A549 (cell line): ENCODE results near the gene TSPYL1. TPM values are rescaled to one million over a fixed set of nuclear protein-coding genes. Genes with fewer than 3 reads are reported as not detected.

ENCODE experiments used
- ATAC-seq, 2 experiments: fragments of 200-7000 bp in 1 of 2; fragments of >200 bp in 1 of 2; cut with Nextera tagmentation in 1 of 2; cut with Tn5 transposase in 1 of 2; 3 replicates each; pipeline versions ENCODE4 v1.8.0 to v1.9.1; 2018 to 2020; ENCODE audit warnings: mild to moderate bottlenecking in 1 of 2, moderate library complexity in 1 of 2
- CTCF ChIA-PET: fragments of 300-600 bp; sonication (Branson Sonifier 250); formaldehyde crosslinking; extraction: SDS; loops from one replicate; lab custom pipeline; 2021; ENCODE audit warnings: antibody characterized with exemption, inconsistent platforms; lab: Yijun Ruan, JAX
- POLR2A ChIA-PET: fragments of 350-600 bp; formaldehyde crosslinking; extraction: SDS; loops from one replicate; lab custom pipeline; 2021; ENCODE audit warnings: antibody characterized with exemption, inconsistent platforms; lab: Yijun Ruan, JAX
- DNase-seq, 2 experiments: peaks; one replicate each; pipeline versions ENCODE4 v3.0.0 to v3.0.0-alpha.2; 2011 to 2016; ENCODE audit warnings: low read depth in 1 of 2, low spot score in 1 of 2
- FAIRE-seq: peaks from 2 replicates; lab custom pipeline; 2011; peaks lifted over from hg19 to GRCh38; lab: Jason Lieb, UNC
- H3K27ac ChIP-seq, 2 experiments: fragments of >200 bp; sonication (Bioruptor Twin); formaldehyde crosslinking; 3 replicates each; pipeline ENCODE4 v1.5.1; 2016 to 2017
- H3K4me1 ChIP-seq: fragments of >200 bp; sonication (Bioruptor Twin); formaldehyde crosslinking; 3 replicates; pipeline ENCODE4 v1.6.1; 2016
- H3K4me2 ChIP-seq: fragments of >200 bp; sonication (Bioruptor Twin); formaldehyde crosslinking; 3 replicates; pipeline ENCODE4 v1.6.1; 2016
- H3K4me3 ChIP-seq: fragments of >200 bp; sonication (Bioruptor Twin); formaldehyde crosslinking; 3 replicates; pipeline ENCODE4 v1.5.1; 2016
- H3K9me3 ChIP-seq: fragments of >200 bp; sonication (Bioruptor Twin); formaldehyde crosslinking; 3 replicates; pipeline ENCODE4 v1.6.1; 2016
- BHLHE40 ChIP-seq: IDR thresholded peaks from 2 replicates; pipeline ENCODE4 v1.6.1; 2012; ENCODE audit warnings: low read depth, low read length, inconsistent platforms
- CBX8 ChIP-seq: fragments of 200-600 bp; sonication (generic); IDR thresholded peaks from 2 replicates; pipeline ENCODE4 v1.6.1; 2016
- CHD2 ChIP-seq: fragments of 150-350 bp; IDR thresholded peaks from 2 replicates; pipeline ENCODE4 v1.6.1; 2014; ENCODE audit warnings: low read length; ENCODE audit not compliant: partially characterized antibody
- CTCF ChIP-seq: fragments of >200 bp; sonication (Bioruptor Twin); formaldehyde crosslinking; IDR thresholded peaks from 3 replicates; pipeline ENCODE4 v1.5.1; 2016
- EHF ChIP-seq: fragments of 250-450 bp; sonication (Bioruptor Pico); IDR thresholded peaks from 2 replicates; pipeline ENCODE4 v1.5.0; 2020; ENCODE audit warnings: mild to moderate bottlenecking
- EHMT2 ChIP-seq: fragments of 200-600 bp; sonication (generic); IDR thresholded peaks from 2 replicates; pipeline ENCODE4 v1.6.1; 2016; ENCODE audit warnings: antibody characterized with exemption, low read depth, mild to moderate bottlenecking, moderate library complexity
- HES2 ChIP-seq: fragments of >200 bp; sonication (Bioruptor Twin); formaldehyde crosslinking; IDR thresholded peaks from 2 replicates; pipeline ENCODE4 v1.6.1; 2016
- HEYL ChIP-seq: fragments of 250-450 bp; sonication (Bioruptor Pico); IDR thresholded peaks from 2 replicates; pipeline ENCODE4 v1.8.0; 2021; ENCODE audit warnings: mild to moderate bottlenecking, moderate library complexity
- HMGXB4 ChIP-seq: fragments of 250-450 bp; sonication (Bioruptor Pico); IDR thresholded peaks from 2 replicates; pipeline ENCODE4 v1.5.0; 2021; ENCODE audit warnings: mild to moderate bottlenecking, moderate library complexity, borderline replicate concordance
- HOXA7 ChIP-seq: fragments of 250-450 bp; sonication (Bioruptor Pico); IDR thresholded peaks from 2 replicates; pipeline ENCODE4 v1.5.0; 2020; ENCODE audit warnings: mild to moderate bottlenecking, moderate library complexity
- HOXB13 ChIP-seq: fragments of 250-450 bp; sonication (Bioruptor Pico); IDR thresholded peaks from 2 replicates; pipeline ENCODE4 v1.5.0; 2020; ENCODE audit warnings: low read depth, mild to moderate bottlenecking, moderate library complexity
- NPAS2 ChIP-seq: fragments of 250-450 bp; sonication (Bioruptor Pico); IDR thresholded peaks from 2 replicates; pipeline ENCODE4 v1.8.0; 2022; ENCODE audit warnings: mild to moderate bottlenecking, moderate library complexity, borderline replicate concordance
- NR3C1 ChIP-seq: fragments of >200 bp; sonication (Bioruptor Twin); formaldehyde crosslinking; IDR thresholded peaks from 3 replicates; pipeline ENCODE4 v1.6.1; 2017
- PHF8 ChIP-seq: fragments of 200-600 bp; sonication (generic); IDR thresholded peaks from 2 replicates; pipeline ENCODE4 v1.6.1; 2016; ENCODE audit warnings: low read depth, mild to moderate bottlenecking, antibody characterized with exemption, moderate library complexity, borderline replicate concordance
- POLR2AphosphoS2 ChIP-seq: conservative IDR thresholded peaks from 2 replicates; pipeline ENCODE4 v1.6.1; 2012; ENCODE audit warnings: low read length, improper control_type of control experiment, inconsistent platforms
- RAD21 ChIP-seq, 2 experiments: fragments of >200 bp in 1 of 2; sonication (Bioruptor Twin) in 1 of 2; formaldehyde crosslinking in 1 of 2; IDR thresholded peaks in 1 of 2; conservative IDR thresholded peaks in 1 of 2; 2 replicates in 1 of 2; 3 replicates in 1 of 2; pipeline ENCODE4 v1.6.1; 2012 to 2018; ENCODE audit warnings: inconsistent platforms in 1 of 2
- TFCP2L1 ChIP-seq: fragments of 250-450 bp; sonication (Bioruptor Pico); IDR thresholded peaks from 2 replicates; pipeline ENCODE4 v1.5.0; 2021; ENCODE audit warnings: mild to moderate bottlenecking
- USF2 ChIP-seq: fragments of 450-650 bp; IDR thresholded peaks from 2 replicates; pipeline ENCODE4 v1.6.1; 2014; ENCODE audit warnings: antibody characterized with exemption
- ZC3H11A ChIP-seq: fragments of 450-650 bp; IDR thresholded peaks from 2 replicates; pipeline ENCODE4 v1.6.1; 2014; ENCODE audit warnings: antibody characterized with exemption, mild to moderate bottlenecking
- ZFP36 ChIP-seq: fragments of 450-650 bp; IDR thresholded peaks from 2 replicates; pipeline ENCODE4 v1.6.1; 2014; ENCODE audit warnings: borderline replicate concordance; ENCODE audit not compliant: partially characterized antibody
- ZSCAN20 ChIP-seq: fragments of 250-450 bp; sonication (Bioruptor Pico); IDR thresholded peaks from 2 replicates; pipeline ENCODE4 v1.8.0; 2022; ENCODE audit warnings: mild to moderate bottlenecking, moderate library complexity
- WGBS: methylation state at CpG from one replicate; pipeline ENCODE4 v1.1.6; 2017; ENCODE audit errors: missing lambda C conversion rate; 5-methylcytosine and 5-hydroxymethylcytosine counted together
- polyA plus RNA-seq, 4 experiments: library from polyadenylated mRNA; depleted of rRNA in 3 of 4; stranded (reverse); fragments of >200 nt; fragmentation: RNase III in 1 of 4; extraction: RNeasy Plus Mini Kit Qiagen cat#74134 plus additional on column Dnase treatment in 1 of 4; gene quantifications; 2 replicates in 3 of 4; 3 replicates in 1 of 4; pipeline ENCODE4 v1.2.3, GENCODE V29; 2011 to 2017
- TF ChIP-seq, protein P1 (sequence below): fragments of 200-600 bp; sonication (generic); IDR thresholded peaks from 2 replicates; pipeline ENCODE4 v1.6.1; 2016; ENCODE audit warnings: antibody characterized with exemption, mild to moderate bottlenecking, moderate library complexity

The TSPYL1 gene
- polyA plus RNA-seq, 2 of the 4 experiments (the other 2 are of a cell fraction), result 31.8 to 32.5 TPM

DNA sequence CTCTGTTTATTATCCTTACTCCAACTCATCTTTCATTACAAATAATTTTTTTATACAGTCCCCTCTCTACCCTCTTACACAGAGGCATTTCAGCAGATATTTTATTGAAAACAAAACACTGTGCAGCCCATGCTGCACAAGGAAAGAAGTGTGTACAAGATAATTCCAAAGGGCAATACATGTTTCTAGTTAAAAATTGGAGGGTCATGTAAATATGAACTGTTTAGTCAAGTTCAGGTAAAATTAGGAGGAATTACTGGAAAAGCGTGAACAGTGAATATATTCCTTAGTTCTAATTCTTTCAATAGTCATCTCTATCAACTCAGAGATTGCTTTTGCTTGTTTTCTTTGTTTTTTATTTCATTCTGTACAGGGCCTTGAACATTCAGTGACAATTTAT is 27.9 kb upstream of the TSPYL1 start:
- WGBS, result 95% methylated on average over 1 of the region's 1 CpG
- no peaks in the 10 kb centered on the region for H3K9me3 ChIP-seq
- no peak for DNase-seq
- TF ChIP-seq HOXA7 (CRISPR knock-in tag) (no peak), HOXB13 (no peak), POLR2AphosphoS2 (no peak), EHMT2 (no peak), EHF (CRISPR knock-in tag) (no peak), NPAS2 (CRISPR knock-in tag) (no peak), USF2 (no peak), CBX8 (no peak), ZFP36 (no peak), HEYL (no peak), RAD21 (conservative IDR thresholded peaks at IDR 0.05 in 1 of 2, IDR thresholded peaks at IDR 0.05 in 1 of 2) (no peak), CTCF (no peak), ZC3H11A (no peak)
- H3K4me1 ChIP-seq, result no peaks in the 10 kb centered on the region
- H3K4me3 ChIP-seq, result no peak overlapping the region
- POLR2A ChIA-PET, result no interaction called here
- CTCF ChIA-PET, result no interaction called here
- no peak overlapping the region for H3K4me2 ChIP-seq
- no peak for FAIRE-seq
- ATAC-seq, result no peak
- H3K27ac ChIP-seq, result no peak overlapping the region

DNA sequence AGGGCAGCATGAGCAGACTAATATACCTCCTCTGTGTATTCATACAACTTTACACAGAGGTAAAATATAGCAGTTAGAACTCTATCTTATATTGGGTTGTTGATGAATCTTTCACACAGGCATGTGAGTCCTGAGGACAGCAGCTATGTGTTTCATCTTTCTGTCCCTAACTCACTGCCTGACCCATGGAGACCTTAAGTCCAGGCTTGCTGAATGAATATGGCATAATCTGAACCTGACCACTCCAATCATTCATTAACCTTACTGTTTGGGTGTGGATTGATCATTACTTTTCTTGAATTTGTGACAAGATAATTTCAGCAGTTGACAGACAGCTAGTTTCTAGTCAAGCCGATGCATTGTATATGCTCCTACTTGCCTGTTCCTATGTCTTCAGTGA is 27.3 kb upstream of the TSPYL1 start:
- 74% methylated on average over 1 of the region's 1 CpG for WGBS
- Histone ChIP-seq H3K4me2 (no peak overlapping the region), H3K4me3 (no peak overlapping the region), H3K9me3 (no peaks in the 10 kb centered on the region), H3K27ac (no peak overlapping the region), H3K4me1 (no peaks in the 10 kb centered on the region)
- POLR2A ChIA-PET, result no interaction called here
- no peak for DNase-seq
- CTCF ChIA-PET, result no interaction called here
- ATAC-seq, result no peak
- TF ChIP-seq NPAS2 (CRISPR knock-in tag), result no peak
- TF ChIP-seq CHD2, result no peak
- no peak for TF ChIP-seq HES2
- no peak for TF ChIP-seq PHF8
- FAIRE-seq, result no peak

GRCh38 chr6:116304538-116305097 is 24.9 kb upstream of the TSPYL1 start:
- CTCF ChIA-PET, result interaction anchor here (3.0 kb wide), 1 partner anchor 17 kb away, joined by 15 read pairs; no protein-coding TSS in a partner anchor
- no peak overlapping the region for H3K4me3 ChIP-seq
- H3K4me2 ChIP-seq, result no peak overlapping the region
- FAIRE-seq (no peak), DNase-seq (no peak), ATAC-seq (no peak)
- no peaks in the 10 kb centered on the region for H3K4me1 ChIP-seq
- no peaks in the 10 kb centered on the region for H3K9me3 ChIP-seq
- no peak overlapping the region for H3K27ac ChIP-seq
- POLR2A ChIA-PET, result no interaction called here
- TF ChIP-seq HEYL (no peak), ZC3H11A (no peak), POLR2AphosphoS2 (no peak), HOXB13 (no peak), ZSCAN20 (CRISPR knock-in tag) (no peak), BHLHE40 (no peak), HMGXB4 (no peak), TFCP2L1 (CRISPR knock-in tag) (no peak), CTCF (no peak), NR3C1 (no peak)
- TF ChIP-seq, protein P1, sequence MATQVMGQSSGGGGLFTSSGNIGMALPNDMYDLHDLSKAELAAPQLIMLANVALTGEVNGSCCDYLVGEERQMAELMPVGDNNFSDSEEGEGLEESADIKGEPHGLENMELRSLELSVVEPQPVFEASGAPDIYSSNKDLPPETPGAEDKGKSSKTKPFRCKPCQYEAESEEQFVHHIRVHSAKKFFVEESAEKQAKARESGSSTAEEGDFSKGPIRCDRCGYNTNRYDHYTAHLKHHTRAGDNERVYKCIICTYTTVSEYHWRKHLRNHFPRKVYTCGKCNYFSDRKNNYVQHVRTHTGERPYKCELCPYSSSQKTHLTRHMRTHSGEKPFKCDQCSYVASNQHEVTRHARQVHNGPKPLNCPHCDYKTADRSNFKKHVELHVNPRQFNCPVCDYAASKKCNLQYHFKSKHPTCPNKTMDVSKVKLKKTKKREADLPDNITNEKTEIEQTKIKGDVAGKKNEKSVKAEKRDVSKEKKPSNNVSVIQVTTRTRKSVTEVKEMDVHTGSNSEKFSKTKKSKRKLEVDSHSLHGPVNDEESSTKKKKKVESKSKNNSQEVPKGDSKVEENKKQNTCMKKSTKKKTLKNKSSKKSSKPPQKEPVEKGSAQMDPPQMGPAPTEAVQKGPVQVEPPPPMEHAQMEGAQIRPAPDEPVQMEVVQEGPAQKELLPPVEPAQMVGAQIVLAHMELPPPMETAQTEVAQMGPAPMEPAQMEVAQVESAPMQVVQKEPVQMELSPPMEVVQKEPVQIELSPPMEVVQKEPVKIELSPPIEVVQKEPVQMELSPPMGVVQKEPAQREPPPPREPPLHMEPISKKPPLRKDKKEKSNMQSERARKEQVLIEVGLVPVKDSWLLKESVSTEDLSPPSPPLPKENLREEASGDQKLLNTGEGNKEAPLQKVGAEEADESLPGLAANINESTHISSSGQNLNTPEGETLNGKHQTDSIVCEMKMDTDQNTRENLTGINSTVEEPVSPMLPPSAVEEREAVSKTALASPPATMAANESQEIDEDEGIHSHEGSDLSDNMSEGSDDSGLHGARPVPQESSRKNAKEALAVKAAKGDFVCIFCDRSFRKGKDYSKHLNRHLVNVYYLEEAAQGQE, result no peak
